ENCODE measurements around the gene UBE2C. TPM values are rescaled to one million over a fixed set of nuclear protein-coding genes. Genes with fewer than 3 reads are reported as not detected.
"Not testable (repeated sequence)": the region's sequence is repeated elsewhere in the genome, so short reads cannot be mapped to it uniquely, and the experiment has no call there.

The UBE2C gene
- total RNA-seq: 7.6 TPM

GRCh38 chr20:45812157-45813005, at the start of gene UBE2C:
TSS of gene UBE2C (plus strand) at chr20:45812644. CDS start at chr20:45812696, 52 bp downstream.
- Histone ChIP-seq H3K9me3 (no peaks in the 10 kb centered on the region), H3K36me3 (peaks cover 0 to 33% of the 10 kb centered on the region in 2 donors), H3K27ac (peak within 1 kb of the TSS; percentile 23), H3K27me3 (no peaks in the 10 kb centered on the region), H3K4me1 (peaks cover 10% of the 10 kb centered on the region), H3K4me3 (peak within 1 kb of the TSS; percentile 50 to 59)
- DNase-seq (ENCODE audit: extremely low spot score in 2 of 2): peak in 1 of 2 donors; percentile 99
- intact Hi-C loops (cut with DNase I): loop anchor here (10.0 kb wide), 2 partner anchors 72 to 152 kb away; partner anchors contain the start of genes SPATA25 and ZSWIM1
- peak; percentile 74 to 94 for TF ChIP-seq POLR2AphosphoS5 (IDR thresholded peaks at IDR 0.05; ENCODE audit: insufficient read depth in 1 of 2, low read depth in 1 of 2)
- TF ChIP-seq CTCF (IDR thresholded peaks at IDR 0.05): no peak

- H3K4me1 ChIP-seq; DNase-seq (ENCODE audit: extremely low spot score in 2 of 2); H3K27me3 ChIP-seq; H3K36me3 ChIP-seq; H3K4me3 ChIP-seq; H3K27ac ChIP-seq; H3K9me3 ChIP-seq; intact Hi-C loops (cut with DNase I): not testable (repeated sequence)
Measured at GRCh38 chr20:45764618-45765282, 47.7 kb upstream of the UBE2C start.

GRCh38 chr20:45765307-45765875, 47.1 kb upstream of the UBE2C start:
- no peak for DNase-seq (ENCODE audit: extremely low spot score in 2 of 2)
- TF ChIP-seq POLR2A (IDR thresholded peaks at IDR 0.05): no peak
- TF ChIP-seq CTCF (IDR thresholded peaks at IDR 0.05): no peak
- no peak for TF ChIP-seq POLR2AphosphoS5 (IDR thresholded peaks at IDR 0.05; ENCODE audit: insufficient read depth in 1 of 2, low read depth in 1 of 2)
- intact Hi-C loops (cut with DNase I): no loop called here

GRCh38 chr20:45765980-45766379, 46.5 kb upstream of the UBE2C start:
- no peak for DNase-seq (ENCODE audit: extremely low spot score in 2 of 2)
- TF ChIP-seq POLR2AphosphoS5 (IDR thresholded peaks at IDR 0.05; ENCODE audit: insufficient read depth in 1 of 2, low read depth in 1 of 2): no peak
- no peak for TF ChIP-seq POLR2A (IDR thresholded peaks at IDR 0.05)
- no peak for TF ChIP-seq CTCF (IDR thresholded peaks at IDR 0.05)

More at GRCh38 chr20:45765307-45765875, 47.1 kb upstream of the UBE2C start:
- Histone ChIP-seq H3K4me3 (no peak overlapping the region), H3K36me3 (no peaks in the 10 kb centered on the region), H3K4me1 (no peaks in the 10 kb centered on the region), H3K9me3 (no peaks in the 10 kb centered on the region), H3K27ac (no peak overlapping the region), H3K27me3 (no peaks in the 10 kb centered on the region)

GRCh38 chr20:45768479-45768878, 44.0 kb upstream of the UBE2C start:
- H3K27ac ChIP-seq: no peak overlapping the region
- TF ChIP-seq CTCF (IDR thresholded peaks at IDR 0.05): no peak
- no peak for TF ChIP-seq POLR2AphosphoS5 (IDR thresholded peaks at IDR 0.05; ENCODE audit: insufficient read depth in 1 of 2, low read depth in 1 of 2)
- no peak for TF ChIP-seq POLR2A (IDR thresholded peaks at IDR 0.05)
- no peaks in the 10 kb centered on the region for H3K36me3 ChIP-seq
- H3K9me3 ChIP-seq: no peaks in the 10 kb centered on the region
- no peaks in the 10 kb centered on the region for H3K27me3 ChIP-seq
- DNase-seq (ENCODE audit: extremely low spot score in 2 of 2): no peak
- H3K4me1 ChIP-seq: peaks cover 10% of the 10 kb centered on the region
- intact Hi-C loops (cut with DNase I): no loop called here
- H3K4me3 ChIP-seq: no peak overlapping the region

More at GRCh38 chr20:45765980-45766379, 46.5 kb upstream of the UBE2C start:
- no peak overlapping the region for H3K4me3 ChIP-seq
- no peaks in the 10 kb centered on the region for H3K27me3 ChIP-seq
- no peak overlapping the region for H3K27ac ChIP-seq
- intact Hi-C loops (cut with DNase I): no loop called here
- H3K9me3 ChIP-seq: no peaks in the 10 kb centered on the region
- H3K36me3 ChIP-seq: no peaks in the 10 kb centered on the region
- peaks cover 1% of the 10 kb centered on the region for H3K4me1 ChIP-seq

Data from vagina (tissue), 2 donors.